GM18502 (cell line): ENCODE results near the gene PRAMEF5.
"Not testable (repeated sequence)": the region's sequence is repeated elsewhere in the genome, so short reads cannot be mapped to it uniquely, and the experiment has no call there.

ENCODE experiments used
- ATAC-seq: cut with Tn5 transposase; IDR thresholded peaks from one replicate; pipeline ENCODE4 v1.9.1; 2021; ENCODE audit warnings: mild to moderate bottlenecking; ENCODE audit not compliant: unreplicated experiment, poor library complexity

The PRAMEF5 gene

DNA sequence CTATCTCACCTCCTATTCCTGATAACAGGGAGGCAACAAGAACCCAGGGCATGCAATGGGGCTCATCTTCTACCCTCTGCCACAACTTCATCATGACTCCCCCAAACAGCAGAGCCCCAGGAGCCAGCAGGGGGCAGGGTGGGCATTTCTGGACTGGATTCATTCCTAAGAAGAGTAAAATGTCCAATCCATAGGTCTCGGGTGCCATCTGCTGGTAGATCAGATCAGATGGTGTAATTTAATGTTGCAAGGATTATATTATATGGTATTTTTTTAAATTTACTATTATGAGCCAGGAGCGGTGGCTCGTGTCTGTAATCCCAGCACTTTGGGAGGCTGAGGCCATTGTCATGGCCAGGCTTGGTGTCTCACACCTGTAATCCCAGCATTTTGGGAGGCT, 11.1 kb downstream of the PRAMEF5 start:
- ATAC-seq = not testable (repeated sequence)

DNA sequence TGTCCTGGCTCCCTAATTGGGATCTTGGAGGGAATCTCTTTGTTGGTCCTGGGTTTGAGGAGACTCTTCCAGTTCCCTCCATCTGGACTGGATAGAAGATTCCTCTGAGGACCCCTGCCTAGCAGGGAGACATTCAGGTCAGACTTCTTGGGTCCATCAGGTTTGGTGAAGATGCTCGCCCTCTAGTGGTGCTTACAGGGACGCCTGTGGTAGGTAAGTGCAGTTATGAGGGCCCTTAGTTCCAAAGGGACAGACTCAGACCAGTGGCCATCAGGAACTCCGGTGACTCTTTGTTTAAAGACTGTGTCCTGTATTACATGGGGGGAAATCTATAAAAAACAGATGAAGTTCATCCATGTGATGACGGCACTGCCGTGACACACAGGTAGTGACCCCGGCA, 23.0 kb downstream of the PRAMEF5 start:
- not testable (repeated sequence) for ATAC-seq

GRCh38 chr1:13279617-13280016, 25.6 kb downstream of the PRAMEF5 start:
- ATAC-seq = not testable (repeated sequence)

DNA sequence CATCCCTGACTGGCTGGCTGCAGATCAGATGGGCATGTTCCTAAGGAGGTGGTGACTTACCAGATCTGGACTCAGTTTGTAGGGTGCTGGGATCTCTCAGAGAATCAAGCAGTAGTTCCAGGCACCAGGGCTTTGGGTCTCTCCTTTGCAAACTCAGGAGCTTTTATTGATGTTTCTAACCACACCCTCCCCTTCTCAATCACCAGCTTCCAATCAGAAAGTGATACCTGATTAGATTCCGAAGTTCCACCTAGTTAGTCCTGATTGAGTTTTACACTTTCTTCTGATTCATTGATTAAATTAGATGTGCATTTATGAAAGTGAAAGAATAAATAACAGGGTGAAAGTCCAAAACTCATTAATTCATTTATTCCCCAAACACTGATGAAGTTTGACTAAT, 31.0 kb downstream of the PRAMEF5 start, which contains the start of gene PRAMEF8:
TSS of gene PRAMEF8 (minus strand) at position 101 of the 400 bp plus-strand sequence. CDS start 1,046 bp downstream, outside the sequence.
- ATAC-seq = not testable (repeated sequence)

DNA sequence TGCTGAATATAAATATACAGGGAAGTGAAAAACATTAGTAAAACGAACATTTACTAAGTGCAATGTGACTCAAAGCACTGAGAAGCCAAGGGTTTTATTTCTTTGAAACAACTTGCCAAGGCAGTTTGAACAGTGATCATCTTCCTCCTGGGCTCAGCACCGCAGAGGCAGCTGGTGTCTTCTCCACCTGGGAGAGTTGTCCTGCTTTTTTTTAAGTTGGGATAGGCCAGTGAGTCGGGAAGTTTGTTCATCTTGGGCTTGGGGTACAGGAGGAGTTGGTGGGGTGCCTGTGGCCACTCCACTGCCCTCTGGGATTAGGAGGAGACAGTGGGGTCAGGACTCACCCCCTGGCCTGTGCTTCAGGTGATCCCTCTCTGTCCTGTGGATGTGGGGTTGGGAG, 35.0 kb downstream of the PRAMEF5 start:
- ATAC-seq = not testable (repeated sequence)

DNA sequence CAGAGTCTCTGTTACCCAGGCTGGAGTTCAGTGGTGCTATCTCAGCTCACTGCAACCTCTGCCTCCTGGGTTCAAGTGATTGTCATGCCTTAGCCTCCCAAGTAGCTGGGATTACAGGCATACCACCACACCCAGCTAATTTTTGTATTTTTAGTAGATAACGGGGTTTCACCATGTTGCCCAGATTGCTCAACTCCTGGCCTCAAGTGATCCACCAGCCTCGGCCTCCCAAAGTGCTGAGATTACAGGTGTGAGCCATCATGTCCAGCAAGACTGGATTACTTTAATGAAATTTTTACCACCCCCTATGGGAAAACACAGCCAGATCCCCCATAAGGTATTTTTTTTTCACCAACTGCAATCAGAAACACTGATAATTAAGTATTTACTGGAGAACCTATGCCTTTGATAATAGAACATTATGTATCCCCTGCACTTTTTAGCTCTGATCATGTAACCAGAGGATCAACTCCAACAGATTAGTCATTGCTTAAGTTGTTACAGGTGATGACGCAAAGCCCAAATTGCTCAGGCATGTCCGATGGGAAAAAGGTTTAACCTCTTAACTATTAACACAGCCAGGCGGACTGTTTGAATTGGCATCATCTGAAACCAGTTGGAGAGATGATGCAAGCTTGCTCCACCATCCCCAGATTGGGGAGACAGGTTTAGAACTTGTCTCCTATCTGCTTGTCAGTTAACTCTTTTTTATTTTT, 43.4 kb downstream of the PRAMEF5 start:
- ATAC-seq = not testable (repeated sequence)

GRCh38 chr1:13298699-13299098, 44.7 kb downstream of the PRAMEF5 start:
- ATAC-seq = not testable (repeated sequence)

DNA sequence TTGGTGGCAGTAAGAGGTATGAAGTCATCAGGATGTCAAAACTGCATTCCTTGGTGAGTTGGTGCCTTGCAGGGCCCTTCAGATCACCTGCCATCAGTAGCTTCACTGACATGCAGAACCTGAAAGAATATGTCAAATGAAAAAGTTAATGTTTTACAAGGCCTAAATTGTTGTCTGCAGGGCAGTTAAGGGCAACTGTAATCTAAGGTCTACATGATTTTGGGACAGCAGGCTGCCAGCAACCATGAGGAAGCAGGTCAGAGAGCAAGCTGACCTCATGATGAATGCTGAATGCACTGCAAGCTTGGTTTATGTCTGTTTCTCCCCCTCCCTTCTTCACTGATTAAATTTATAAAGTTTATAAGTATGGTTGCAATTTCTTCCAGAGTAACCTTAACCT, 48.2 kb downstream of the PRAMEF5 start:
- ATAC-seq = not testable (repeated sequence)

GRCh38 chr1:13303239-13303638, 49.2 kb downstream of the PRAMEF5 start, which contains the start of gene PRAMEF33:
PRAMEF33 (plus strand) TSS chr1:13303539; CDS start chr1:13305955, 2,416 bp downstream.
- ATAC-seq = not testable (repeated sequence)
